Adrenal gland (tissue), 12 donors: Measurements from ENCODE around the gene GNPDA2. TPM values are rescaled to one million over a fixed set of nuclear protein-coding genes. Genes with fewer than 3 reads are reported as not detected.

Experiments used
- DNase-seq, 7 donors: peaks; one replicate each; pipeline ENCODE4 v3.0.0-alpha.2; 2019 to 2020
- H3K27ac ChIP-seq, 5 donors: fragments of 200-600 bp; sonication (generic) in 4 of 5; 1 replicate in 3 of 5; 2 replicates in 2 of 5; pipeline versions ENCODE4 v1.5.1 to v1.8.0; 2016 to 2020; ENCODE audit warnings: mild to moderate bottlenecking in 1 of 5
- H3K27me3 ChIP-seq: fragments of 200-600 bp; 2 replicates; pipeline ENCODE4 v1.8.0; 2021
- H3K36me3 ChIP-seq, 2 donors: fragments of 200-600 bp; replicated peaks in 1 of 2; 1 replicate in 1 of 2; 2 replicates in 1 of 2; pipeline versions ENCODE4 v1.5.1 to v1.8.0; 2018 to 2022
- H3K4me1 ChIP-seq, 2 donors: fragments of 200-600 bp; replicated peaks in 1 of 2; 1 replicate in 1 of 2; 2 replicates in 1 of 2; pipeline versions ENCODE4 v1.5.1 to v1.8.0; 2018 to 2021
- H3K4me3 ChIP-seq, 4 donors: fragments of 200-600 bp; sonication (generic) in 3 of 4; one replicate each; pipeline ENCODE4 v1.5.1; 2016 to 2018
- H3K9me3 ChIP-seq, 3 donors: fragments of 200-600 bp; sonication (generic) in 1 of 3; replicated peaks in 1 of 3; 1 replicate in 2 of 3; 2 replicates in 1 of 3; pipeline versions ENCODE4 v1.5.1 to v1.8.0; 2016 to 2021
- CTCF ChIP-seq, 6 experiments: fragments of 450-650 bp in 4 of 6; fragments of 200-600 bp in 2 of 6; sonication (generic) in 1 of 6; IDR thresholded peaks; 1 replicate in 5 of 6; 2 replicates in 1 of 6; pipeline versions ENCODE4 v1.5.1 to v1.8.0; 2016 to 2021; ENCODE audit warnings: antibody characterized with exemption in 6 of 6, mild to moderate bottlenecking in 2 of 6, moderate library complexity in 1 of 6
- POLR2A ChIP-seq, 2 donors: fragments of 450-650 bp; IDR thresholded peaks; one replicate each; pipeline ENCODE4 v1.6.1; 2017; ENCODE audit warnings: antibody characterized with exemption in 2 of 2, mild to moderate bottlenecking in 2 of 2, moderate library complexity in 1 of 2
- WGBS, 4 donors: extraction: QIAGEN DNeasy Blood & Tissue Kit in 2 of 4; methylation state at CpG; one replicate each; pipeline versions ENCODE4 v1.1.5 to v1.1.7; 2013 to 2017; 5-methylcytosine and 5-hydroxymethylcytosine counted together
- intact Hi-C, 2 donors: fragments of 100-400 bp; cut with DNase I; formaldehyde crosslinking; loops; one replicate each; pipeline versions ENCODE4 v1.14.1 to v1.15.0; 2022 to 2023
- polyA plus RNA-seq, 3 donors: library from polyadenylated mRNA; stranded (reverse); fragments of 200-250 nt in 2 of 3; fragments of 350-450 nt in 1 of 3; fragmentation: Illumina TruSeq in 1 of 3; extraction: RNeasy Lipid Tissue Mini Kit (QIAGEN cat#74804) in 1 of 3; gene quantifications; one replicate each; pipeline ENCODE4 v1.2.3, GENCODE V29; 2013 to 2014
- total RNA-seq, 9 donors: library from RNA; depleted of rRNA in 4 of 9; stranded (reverse); fragments of >200 nt in 4 of 9; fragments of 120-200 nt in 1 of 9; fragmentation: NEBNext Ultra II Directional in 1 of 9; extraction: Animal tissue kit (Norgen Biotek cat#: 25700) in 1 of 9; gene quantifications; one replicate each; pipeline versions ENCODE4 v1.1.0 to v1.2.4, GENCODE V29; 2013 to 2023
- donor health status: healthy with polysubstance abuse.
- donor health status: Bipolar disorder and iron deficiency.
- donor health status: DM: yes; HTN: yes; CAD: no.
- donor health status: DM: no; HTN: no; CAD: no.
- donor health status: DM: no; HTN: no; CAD: no.
- donor health status: DM: yes; HTN: yes; CAD: no.

The GNPDA2 gene
- total and polyA plus RNA-seq, 12 donors, result 9.3 to 31.1 (median 14.0) TPM

- intact Hi-C loops, result no loop called here
These were observed 48.0 kb downstream of the GNPDA2 start, which contains the start of gene GUF1 for GRCh38 chr4:44678094-44679041. Gene GUF1, plus strand, starts transcription at chr4:44678420. Its CDS starts 203 bp downstream, at chr4:44678623.

GRCh38 chr4:44675366-44675765 is 51.0 kb downstream of the GNPDA2 start:
- no peak for DNase-seq
- H3K4me3 ChIP-seq, result no peak overlapping the region
- no peak overlapping the region for H3K27ac ChIP-seq
- no peak for TF ChIP-seq CTCF (IDR thresholded peaks at IDR 0.05)
- TF ChIP-seq POLR2A (IDR thresholded peaks at IDR 0.05), result no peak
- intact Hi-C loops, result no loop called here
- peaks cover 9 to 21% of the 10 kb centered on the region in 2 donors for H3K4me1 ChIP-seq
- WGBS, 4 donors, result 66 to 72% (median 69%) methylated on average over 5 of the region's 5 CpGs
- H3K27me3 ChIP-seq, result no peaks in the 10 kb centered on the region
- no peaks in the 10 kb centered on the region for H3K36me3 ChIP-seq
- no peaks in the 10 kb centered on the region for H3K9me3 ChIP-seq

More at GRCh38 chr4:44678094-44679041, 48.0 kb downstream of the GNPDA2 start, which contains the start of gene GUF1:
- Histone ChIP-seq H3K4me3 (peak within 1 kb of the TSS; percentile 41 to 97 (median 90)), H3K36me3 (peaks cover 0 to 3% of the 10 kb centered on the region in 2 donors), H3K9me3 (no peaks in the 10 kb centered on the region), H3K27ac (peak within 1 kb of the TSS; percentile 45 to 93 (median 90)), H3K27me3 (no peaks in the 10 kb centered on the region), H3K4me1 (peaks cover 9 to 26% of the 10 kb centered on the region in 2 donors)
- WGBS, 4 donors, result 0% methylated on average over 14 to 57 of the region's 57 CpGs
- peak; percentile 30 to 59 for TF ChIP-seq POLR2A (IDR thresholded peaks at IDR 0.05)
- TF ChIP-seq CTCF (IDR thresholded peaks at IDR 0.05), result peak in 1 of 6 experiments; percentile 5
- peak; percentile 89 to 95 (median 91) for DNase-seq

GRCh38 chr4:44674471-44674870 is 51.9 kb downstream of the GNPDA2 start:
- H3K4me1 ChIP-seq, result peaks cover 7 to 12% of the 10 kb centered on the region in 2 donors
- H3K36me3 ChIP-seq, result no peaks in the 10 kb centered on the region
- TF ChIP-seq POLR2A (IDR thresholded peaks at IDR 0.05) (no peak), CTCF (IDR thresholded peaks at IDR 0.05) (no peak)
- no peak overlapping the region for H3K4me3 ChIP-seq
- H3K27ac ChIP-seq, result no peak overlapping the region
- H3K9me3 ChIP-seq, result no peaks in the 10 kb centered on the region
- 78 to 82% (median 79%) methylated on average over 1 of the region's 1 CpG for WGBS, 4 donors
- intact Hi-C loops, result no loop called here
- H3K27me3 ChIP-seq, result no peaks in the 10 kb centered on the region
- no peak for DNase-seq

- Histone ChIP-seq H3K4me1 (no peaks in the 10 kb centered on the region), H3K9me3 (no peaks in the 10 kb centered on the region), H3K27me3 (no peaks in the 10 kb centered on the region), H3K36me3 (no peaks in the 10 kb centered on the region), H3K4me3 (no peak overlapping the region), H3K27ac (no peak overlapping the region)
- no peak for DNase-seq
- intact Hi-C loops, result no loop called here
- WGBS, 4 donors, result 75 to 88% (median 78%) methylated on average over 3 of the region's 3 CpGs
- no peak for TF ChIP-seq POLR2A (IDR thresholded peaks at IDR 0.05)
- TF ChIP-seq CTCF (IDR thresholded peaks at IDR 0.05), result no peak
These were observed 54.7 kb downstream of the GNPDA2 start for GRCh38 chr4:44671636-44672035.
